ENCODE results near the gene CES5A.
"Not testable (repeated sequence)": the region's sequence is repeated elsewhere in the genome, so short reads cannot be mapped to it uniquely, and the experiment has no call there.

Gene CES5A

GRCh38 chr16:55875273-55875672, at the start of gene CES5A:
CES5A (minus strand) TSS chr16:55875373; CDS start chr16:55875221, 152 bp downstream.
- DNase-seq (ENCODE audit: low spot score): no peak

GRCh38 chr16:55922662-55923061, 47.5 kb upstream of the CES5A start:
- no peak for DNase-seq (ENCODE audit: low spot score)

GRCh38 chr16:55917373-55918160, 42.4 kb upstream of the CES5A start:
- DNase-seq (ENCODE audit: low spot score): no peak

- DNase-seq (ENCODE audit: low spot score): no peak
Measured at GRCh38 chr16:55915096-55915827, 40.1 kb upstream of the CES5A start.

- DNase-seq (ENCODE audit: low spot score): no peak
Measured at GRCh38 chr16:55914383-55914782, 39.2 kb upstream of the CES5A start.

- DNase-seq (ENCODE audit: low spot score): no peak
Measured at GRCh38 chr16:55913716-55914115, 38.5 kb upstream of the CES5A start.

GRCh38 chr16:55913121-55913520, 37.9 kb upstream of the CES5A start:
- DNase-seq (ENCODE audit: low spot score): not testable (repeated sequence)

- no peak for DNase-seq (ENCODE audit: low spot score)
Measured at GRCh38 chr16:55912022-55912421, 36.8 kb upstream of the CES5A start.

- no peak for DNase-seq (ENCODE audit: low spot score)
Measured at GRCh38 chr16:55911616-55912015, 36.4 kb upstream of the CES5A start.

- DNase-seq (ENCODE audit: low spot score): no peak
Measured at GRCh38 chr16:55909876-55910275, 34.7 kb upstream of the CES5A start.

- no peak for DNase-seq (ENCODE audit: low spot score)
Measured at GRCh38 chr16:55908641-55909040, 33.5 kb upstream of the CES5A start.

- no peak for DNase-seq (ENCODE audit: low spot score)
Measured at GRCh38 chr16:55907661-55908060, 32.5 kb upstream of the CES5A start.

- DNase-seq (ENCODE audit: low spot score): no peak
Measured at GRCh38 chr16:55906123-55906522, 30.9 kb upstream of the CES5A start.

- DNase-seq (ENCODE audit: low spot score): no peak
Measured at GRCh38 chr16:55905651-55906050, 30.5 kb upstream of the CES5A start.

GRCh38 chr16:55901566-55902217, 26.5 kb upstream of the CES5A start:
- DNase-seq (ENCODE audit: low spot score): peak; percentile 71

- no peak for DNase-seq (ENCODE audit: low spot score)
Measured at GRCh38 chr16:55900616-55901393, 25.6 kb upstream of the CES5A start.

GRCh38 chr16:55899857-55900256, 24.7 kb upstream of the CES5A start:
- no peak for DNase-seq (ENCODE audit: low spot score)

GRCh38 chr16:55898592-55898991, 23.4 kb upstream of the CES5A start:
- no peak for DNase-seq (ENCODE audit: low spot score)

- no peak for DNase-seq (ENCODE audit: low spot score)
Measured at GRCh38 chr16:55892821-55893220, 17.6 kb upstream of the CES5A start.

GRCh38 chr16:55889518-55889917, 14.3 kb upstream of the CES5A start:
- DNase-seq (ENCODE audit: low spot score): no peak

GRCh38 chr16:55888546-55888945, 13.4 kb upstream of the CES5A start:
- DNase-seq (ENCODE audit: low spot score): no peak

- DNase-seq (ENCODE audit: low spot score): peak; percentile 47
Measured at GRCh38 chr16:55876854-55877253, 1.7 kb upstream of the CES5A start.
